HG02798 (cell line): Measurements from ENCODE around the gene RNASE4.
"Not testable (repeated sequence)": the region's sequence is repeated elsewhere in the genome, so short reads cannot be mapped to it uniquely, and the experiment has no call there.

Experiments used
- ATAC-seq: cut with Tn5 transposase; IDR thresholded peaks from one replicate; pipeline ENCODE4 v1.9.1; 2021; ENCODE audit warnings: mild to moderate bottlenecking; ENCODE audit not compliant: unreplicated experiment, poor library complexity

The RNASE4 gene, protein sequence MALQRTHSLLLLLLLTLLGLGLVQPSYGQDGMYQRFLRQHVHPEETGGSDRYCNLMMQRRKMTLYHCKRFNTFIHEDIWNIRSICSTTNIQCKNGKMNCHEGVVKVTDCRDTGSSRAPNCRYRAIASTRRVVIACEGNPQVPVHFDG

GRCh38 chr14:20683891-20684661 is at the start of gene RNASE4:
RNASE4 (plus strand) TSS chr14:20684560; CDS start chr14:20699372, 14,812 bp downstream.
- peak; percentile 28 for ATAC-seq

DNA sequence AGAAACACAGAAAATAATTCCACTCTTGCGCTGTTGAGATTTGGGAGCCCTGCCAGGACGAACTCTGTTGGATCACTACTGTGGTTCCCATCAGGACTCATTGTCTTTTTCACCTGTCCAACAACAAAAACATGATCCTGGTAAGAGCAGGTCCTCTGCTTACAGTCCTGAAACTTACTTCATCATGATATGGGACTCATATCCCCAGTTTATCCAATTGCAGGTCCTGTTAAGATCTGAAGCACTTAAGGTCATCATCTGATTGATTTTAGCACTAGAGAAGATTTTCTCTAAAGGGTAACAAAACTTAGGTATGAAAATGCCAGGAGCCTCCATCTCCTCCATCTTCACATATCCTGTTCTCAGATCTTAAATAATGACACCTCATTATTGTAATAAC is 42.8 kb upstream of the RNASE4 start, which contains the start of gene OR6S1:
Gene OR6S1 (minus strand): TSS at position 101 of the 400 bp plus-strand sequence. CDS start 0 bp downstream, at position 101.
- ATAC-seq: no peak

- no peak for ATAC-seq
Measured at GRCh38 chr14:20642182-20642581, 42.2 kb upstream of the RNASE4 start.

- ATAC-seq: not testable (repeated sequence)
Measured at GRCh38 chr14:20642755-20643154, 41.6 kb upstream of the RNASE4 start.

DNA sequence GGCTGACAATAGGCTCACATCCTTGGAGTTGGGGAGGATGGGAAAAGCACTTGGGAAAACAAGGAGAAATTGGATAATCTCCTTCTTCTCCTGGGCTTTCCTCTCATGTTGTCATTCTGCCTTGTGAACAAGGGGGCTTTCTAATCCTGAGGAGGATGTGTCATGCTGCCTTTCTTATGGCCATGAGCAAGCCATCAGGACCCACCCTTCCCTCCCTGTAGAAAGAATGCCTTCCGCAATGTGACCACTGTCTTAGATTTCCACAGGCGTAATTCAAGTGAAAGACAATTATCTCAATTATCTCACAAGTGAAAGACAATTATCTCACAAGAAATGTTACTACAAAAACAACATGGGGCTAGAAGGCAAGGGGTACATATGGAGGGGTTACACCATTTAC is 39.8 kb upstream of the RNASE4 start:
- no peak for ATAC-seq

GRCh38 chr14:20645481-20645880 is 38.9 kb upstream of the RNASE4 start:
- no peak for ATAC-seq

GRCh38 chr14:20652996-20653975 is 31.1 kb upstream of the RNASE4 start:
- no peak for ATAC-seq

GRCh38 chr14:20655851-20656250 is 28.5 kb upstream of the RNASE4 start:
- no peak for ATAC-seq

DNA sequence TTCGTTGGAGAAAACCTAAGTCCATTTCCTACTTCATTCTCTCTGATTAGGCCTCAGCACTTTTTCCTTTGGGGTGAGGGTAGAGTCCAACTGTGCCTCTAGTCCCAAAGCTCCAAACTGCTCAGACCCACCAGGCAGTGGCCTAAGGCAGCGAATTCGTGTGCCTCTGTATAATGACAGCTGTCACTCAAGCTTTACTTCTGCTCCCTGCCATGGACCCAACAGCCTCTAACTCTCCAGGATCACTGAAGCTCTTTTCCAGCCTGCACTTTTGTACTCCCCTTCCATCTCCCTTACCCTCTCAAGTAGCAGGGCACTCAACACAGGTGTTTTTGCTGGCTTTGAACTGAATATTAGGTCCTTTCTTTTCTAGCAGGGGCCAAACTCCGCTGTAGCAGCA is 28.1 kb upstream of the RNASE4 start:
- ATAC-seq: no peak

DNA sequence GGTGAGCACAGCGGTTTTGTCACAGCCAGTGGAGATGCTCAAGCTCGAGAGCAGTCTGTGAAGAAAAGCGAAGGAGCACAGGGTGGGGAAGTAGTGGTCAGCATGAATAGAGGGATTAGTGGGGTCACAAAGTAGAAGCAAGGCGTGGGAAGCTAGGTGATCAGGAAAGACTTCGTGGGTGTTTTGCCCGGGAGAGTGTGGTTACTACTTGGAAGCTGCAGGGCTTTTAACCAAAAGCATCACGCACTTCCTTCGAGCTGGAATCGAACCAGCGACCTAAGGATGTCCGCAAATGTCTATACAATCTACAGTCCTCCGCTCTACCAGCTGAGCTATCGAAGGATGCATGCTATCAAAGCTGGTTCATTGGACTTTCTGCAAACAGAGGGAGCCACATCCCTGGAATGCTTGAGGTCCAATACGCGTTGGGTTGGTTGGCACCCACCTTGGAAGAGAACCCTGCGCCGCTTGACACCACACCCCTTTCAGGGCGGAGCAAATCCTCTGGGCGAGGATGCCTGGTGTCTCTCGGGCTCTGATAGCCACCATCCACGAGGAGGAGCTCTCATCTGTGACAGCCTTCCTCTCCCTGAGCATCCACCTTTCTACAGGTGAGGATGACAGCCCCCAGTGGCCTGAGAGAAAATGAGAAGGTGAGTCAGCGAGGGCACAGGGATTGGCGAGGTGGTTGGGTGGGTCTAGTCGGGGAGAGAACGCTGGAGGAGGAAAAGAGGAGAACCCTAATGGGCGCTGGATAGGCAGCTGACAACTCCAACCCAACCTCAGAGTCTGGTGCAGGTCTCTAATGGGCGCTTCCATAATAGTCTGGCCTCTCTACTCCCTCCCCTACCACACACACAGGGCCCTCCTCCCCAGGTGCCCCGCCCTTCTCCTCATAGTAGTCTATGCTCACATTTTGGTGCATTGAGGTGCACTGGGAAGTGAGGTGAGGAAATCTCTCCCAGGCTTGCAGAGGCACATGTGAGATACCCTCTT is 26.8 kb upstream of the RNASE4 start:
- no peak for ATAC-seq

DNA sequence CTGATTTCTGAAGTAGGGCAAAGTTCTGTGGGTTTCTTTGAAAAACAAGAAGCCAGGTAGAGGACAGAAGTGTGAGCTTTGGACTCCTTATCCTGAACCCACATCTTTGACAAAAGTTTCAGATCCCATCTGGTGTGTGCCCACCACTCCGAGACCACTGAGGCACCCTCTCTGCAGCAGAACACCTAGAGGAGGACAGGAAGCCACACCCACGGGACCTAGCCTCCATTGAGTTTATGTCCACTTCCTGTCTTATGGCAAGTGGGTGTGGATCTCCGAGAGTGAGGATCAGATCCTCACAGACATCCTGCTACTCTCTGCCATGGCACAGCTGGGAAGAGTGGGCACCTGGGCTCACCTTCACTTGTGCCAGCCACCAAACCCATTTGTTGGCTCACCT is 26.1 kb upstream of the RNASE4 start:
- ATAC-seq: no peak

GRCh38 chr14:20659336-20659735 is 25.0 kb upstream of the RNASE4 start:
- ATAC-seq: no peak

DNA sequence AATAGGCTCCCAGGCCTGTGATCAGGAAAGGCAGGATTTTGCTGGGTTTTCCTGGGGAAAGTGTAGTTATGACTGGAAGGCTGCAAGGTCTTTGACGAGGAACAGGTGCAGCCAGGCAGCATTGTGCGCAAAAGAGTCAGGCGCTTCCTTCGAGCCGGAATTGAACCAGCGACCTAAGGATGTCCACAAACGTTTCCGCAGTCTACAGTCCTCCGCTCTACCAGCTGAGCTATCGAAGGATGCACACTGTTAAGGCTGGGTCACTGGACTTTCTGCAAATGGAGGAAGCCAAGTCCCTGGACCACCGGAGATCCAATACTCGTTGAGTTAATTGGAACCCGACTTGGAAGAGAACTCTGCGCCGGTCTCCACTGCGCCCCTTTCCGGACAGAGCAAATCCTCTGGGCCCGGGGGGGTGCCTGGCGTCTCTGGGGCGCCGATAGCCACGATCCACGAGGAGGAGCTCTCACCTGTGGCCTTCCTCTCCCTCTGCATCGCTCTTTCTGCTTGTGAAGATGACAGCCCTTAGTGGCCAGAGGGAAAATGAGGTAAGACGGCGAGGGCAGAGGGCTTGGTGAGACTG is 24.5 kb upstream of the RNASE4 start:
- no peak for ATAC-seq

DNA sequence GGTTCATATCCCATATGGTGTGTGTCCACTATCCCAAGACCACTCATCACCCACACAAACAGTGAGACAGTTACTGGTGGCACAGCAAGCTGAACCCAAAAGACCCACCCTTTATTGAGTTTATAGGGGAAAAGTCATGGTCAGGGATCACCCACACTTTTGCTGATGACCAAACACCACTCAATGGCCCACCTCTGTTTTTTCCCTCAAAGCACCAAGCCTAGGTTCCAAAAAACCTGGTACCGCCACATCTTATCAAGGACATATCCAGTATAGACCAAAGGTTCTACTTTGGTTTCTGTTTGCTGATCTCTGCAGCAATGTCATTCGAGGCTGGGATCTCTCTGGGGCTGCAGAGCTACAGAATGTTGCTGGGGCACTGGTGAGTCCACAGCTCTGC is 23.2 kb upstream of the RNASE4 start:
- ATAC-seq: no peak

GRCh38 chr14:20662968-20663732 is 21.2 kb upstream of the RNASE4 start:
- peak; percentile 58 for ATAC-seq

DNA sequence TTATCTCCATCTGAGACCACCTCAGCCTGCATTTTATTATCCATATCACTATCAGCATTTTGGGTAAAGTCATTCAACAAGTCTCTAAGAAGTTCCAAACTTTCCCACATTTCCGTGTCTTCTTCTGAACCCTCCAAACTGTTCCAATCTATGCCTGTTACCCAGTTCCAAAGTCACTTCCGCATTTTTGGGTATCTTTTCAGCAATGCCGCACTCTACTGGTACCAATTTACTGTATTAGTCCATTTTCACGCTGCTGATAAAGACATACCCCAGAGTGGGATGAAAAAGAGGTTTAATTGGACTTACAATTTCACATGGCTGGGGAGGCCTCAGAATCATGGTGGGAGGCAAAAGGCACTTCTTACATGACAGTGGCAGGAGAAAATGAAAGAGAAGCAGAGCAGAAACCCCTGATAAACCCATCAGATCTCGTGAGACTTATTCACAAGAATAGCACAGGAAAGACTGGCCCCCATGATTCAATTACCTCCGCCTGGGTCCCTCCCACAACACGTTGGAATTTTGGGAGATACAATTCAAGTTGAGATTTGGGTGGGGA is 17.9 kb upstream of the RNASE4 start:
- not testable (repeated sequence) for ATAC-seq

- ATAC-seq: peak; percentile 76
Measured at GRCh38 chr14:20667957-20668356, 16.4 kb upstream of the RNASE4 start.

- ATAC-seq: no peak
Measured at GRCh38 chr14:20668969-20669368, 15.4 kb upstream of the RNASE4 start.
